ENCODE data around the gene GABRA6. TPM values are rescaled to one million over a fixed set of nuclear protein-coding genes. Genes with fewer than 3 reads are reported as not detected.
"Not testable (repeated sequence)": the region's sequence is repeated elsewhere in the genome, so short reads cannot be mapped to it uniquely, and the experiment has no call there.

Gene GABRA6
- total RNA-seq, 1 donor from 2014 or later, result not detected

GRCh38 chr5:161645264-161645663 lies 40.3 kb upstream of the GABRA6 start:
- Histone ChIP-seq H3K4me3 (no peak overlapping the region), H3K27ac (no peak overlapping the region), H3K79me2 (ENCODE audit: low read depth) (no peaks in the 10 kb centered on the region), H3K27me3 (no peaks in the 10 kb centered on the region), H3K4me2 (no peak overlapping the region), H2AFZ (replicated peaks) (no peak overlapping the region), H3K36me3 (no peaks in the 10 kb centered on the region), H4K20me1 (ENCODE audit: low read depth) (no peaks in the 10 kb centered on the region), H3K4me1 (no peaks in the 10 kb centered on the region), H3F3A (ENCODE audit: low read depth) (no peaks in the 10 kb centered on the region), H3K9ac (no peak overlapping the region), H3K9me3 (ENCODE audit: low read depth) (no peaks in the 10 kb centered on the region)
- Mint-ChIP-seq H3K27me3 (ENCODE audit: insufficient read depth, low read depth) (no peaks in the 10 kb centered on the region), H3K4me1 (no peaks in the 10 kb centered on the region), H3K9me3 (no peaks in the 10 kb centered on the region), H3K36me3 (no peaks in the 10 kb centered on the region), H3K4me3 (no peak overlapping the region), H3K27ac (no peak overlapping the region)
- no peak for TF ChIP-seq EZH2 (IDR thresholded peaks at IDR 0.05)
- TF ChIP-seq CTCF (IDR thresholded peaks at IDR 0.05), result no peak
- TF ChIP-seq EZH2phosphoT487 (IDR thresholded peaks at IDR 0.05), result no peak
- no peak for DNase-seq (ENCODE audit: low spot score)

- not testable (repeated sequence) for H3K9me3 ChIP-seq (ENCODE audit: low read depth); H3K27me3 ChIP-seq; H3K4me1 Mint-ChIP-seq; H3K79me2 ChIP-seq (ENCODE audit: low read depth); H3K27ac ChIP-seq; H3F3A ChIP-seq (ENCODE audit: low read depth); H3K9me3 Mint-ChIP-seq; H3K27me3 Mint-ChIP-seq (ENCODE audit: insufficient read depth, low read depth); H3K4me2 ChIP-seq; H3K9ac ChIP-seq; H3K4me3 Mint-ChIP-seq; H3K4me1 ChIP-seq; H3K4me3 ChIP-seq; H3K27ac Mint-ChIP-seq; H2AFZ ChIP-seq (replicated peaks); H3K36me3 ChIP-seq; H3K36me3 Mint-ChIP-seq; H4K20me1 ChIP-seq (ENCODE audit: low read depth); DNase-seq (ENCODE audit: low spot score)
Measured at GRCh38 chr5:161651926-161652325, 33.6 kb upstream of the GABRA6 start.

GRCh38 chr5:161660806-161661205 lies 24.7 kb upstream of the GABRA6 start:
- no peaks in the 10 kb centered on the region for H3K79me2 ChIP-seq (ENCODE audit: low read depth)
- no peak overlapping the region for H3K4me3 Mint-ChIP-seq
- TF ChIP-seq EZH2phosphoT487 (IDR thresholded peaks at IDR 0.05), result no peak
- no peak for TF ChIP-seq EZH2 (IDR thresholded peaks at IDR 0.05)
- TF ChIP-seq CTCF (IDR thresholded peaks at IDR 0.05), result no peak
- H3K9ac ChIP-seq, result no peak overlapping the region
- H4K20me1 ChIP-seq (ENCODE audit: low read depth), result no peaks in the 10 kb centered on the region
- DNase-seq (ENCODE audit: low spot score), result no peak
- H3K4me2 ChIP-seq, result no peak overlapping the region
- H3K36me3 ChIP-seq, result no peaks in the 10 kb centered on the region
- no peaks in the 10 kb centered on the region for H3K4me1 ChIP-seq
- H3K4me1 Mint-ChIP-seq, result no peaks in the 10 kb centered on the region
- no peaks in the 10 kb centered on the region for H3K9me3 ChIP-seq (ENCODE audit: low read depth)
- H3K27ac Mint-ChIP-seq, result no peak overlapping the region
- no peaks in the 10 kb centered on the region for H3K27me3 Mint-ChIP-seq (ENCODE audit: insufficient read depth, low read depth)
- no peaks in the 10 kb centered on the region for H3K36me3 Mint-ChIP-seq
- H3K27me3 ChIP-seq, result no peaks in the 10 kb centered on the region
- no peak overlapping the region for H3K4me3 ChIP-seq
- H2AFZ ChIP-seq (replicated peaks), result no peak overlapping the region
- no peak overlapping the region for H3K27ac ChIP-seq
- peaks cover 4% of the 10 kb centered on the region for H3K9me3 Mint-ChIP-seq
- H3F3A ChIP-seq (ENCODE audit: low read depth), result no peaks in the 10 kb centered on the region

GRCh38 chr5:161663431-161663830 lies 22.1 kb upstream of the GABRA6 start:
- H3K36me3 Mint-ChIP-seq, result no peaks in the 10 kb centered on the region
- H3K27me3 Mint-ChIP-seq (ENCODE audit: insufficient read depth, low read depth), result no peaks in the 10 kb centered on the region
- DNase-seq (ENCODE audit: low spot score), result no peak
- no peak overlapping the region for H3K4me3 Mint-ChIP-seq
- Histone ChIP-seq H4K20me1 (ENCODE audit: low read depth) (no peaks in the 10 kb centered on the region), H3K27ac (no peak overlapping the region), H2AFZ (replicated peaks) (no peak overlapping the region), H3K4me2 (no peak overlapping the region), H3K4me3 (no peak overlapping the region), H3K9me3 (ENCODE audit: low read depth) (no peaks in the 10 kb centered on the region), H3F3A (ENCODE audit: low read depth) (no peaks in the 10 kb centered on the region), H3K27me3 (no peaks in the 10 kb centered on the region), H3K4me1 (no peaks in the 10 kb centered on the region), H3K9ac (no peak overlapping the region), H3K36me3 (no peaks in the 10 kb centered on the region), H3K79me2 (ENCODE audit: low read depth) (no peaks in the 10 kb centered on the region)
- H3K4me1 Mint-ChIP-seq, result no peaks in the 10 kb centered on the region
- TF ChIP-seq EZH2phosphoT487 (IDR thresholded peaks at IDR 0.05), result no peak
- TF ChIP-seq CTCF (IDR thresholded peaks at IDR 0.05), result no peak
- no peaks in the 10 kb centered on the region for H3K9me3 Mint-ChIP-seq
- no peak overlapping the region for H3K27ac Mint-ChIP-seq
